HCT116 (cell line): ENCODE measurements around the gene PAM16. TPM values are rescaled to one million over a fixed set of nuclear protein-coding genes. Genes with fewer than 3 reads are reported as not detected.

Source experiments
- ATAC-seq: fragments of 200-7000 bp; cut with Tn5 transposase; 2 replicates; pipeline ENCODE4 v1.9.1; 2020; ENCODE audit warnings: mild to moderate bottlenecking, moderate library complexity
- BruUV-seq: library from RNA; stranded (reverse); fragments of 400-500 nt; replicated peaks from 2 replicates; lab custom pipeline; 2021; lab: Mats Ljungman, UMichigan
- CTCF ChIA-PET: fragments of 300-600 bp; sonication (Branson Sonifier 250); formaldehyde crosslinking; loops from one replicate; lab custom pipeline; 2021; ENCODE audit warnings: antibody characterized with exemption; lab: Charles Lee
- POLR2A ChIA-PET: fragments of 300-600, 350-600 bp; sonication (Branson Sonifier 250); formaldehyde crosslinking; loops from one replicate; lab custom pipeline; 2021; ENCODE audit warnings: antibody characterized with exemption; lab: Charles Lee
- RAD21 ChIA-PET, 2 experiments: fragments of 300-600 bp; sonication (Branson Sonifier 250); formaldehyde crosslinking; loops; one replicate each; lab custom pipeline; 2023; ENCODE audit warnings: low total read pairs in 2 of 2; ENCODE audit not compliant: uncharacterized antibody in 2 of 2, unreplicated experiment in 2 of 2, low non-redundant PET in 1 of 2; lab: Charles Lee
- DNase-seq: peaks from one replicate; pipeline ENCODE4 v3.0.0-alpha.2; 2010; ENCODE audit warnings: low read depth, low spot score
- H2AFZ ChIP-seq: fragments of 200-600 bp; shearing (Covaris generic), sonication (generic); 2 replicates; pipeline ENCODE4 v1.6.1; 2017; ENCODE audit warnings: low read depth, mixed run types, mixed read lengths, antibody characterized with exemption, low read length; ENCODE audit not compliant: poor library complexity, severe bottlenecking
- H3K27ac ChIP-seq: 2 replicates; pipeline ENCODE4 v1.5.1; 2012; ENCODE audit warnings: low read depth, low read length
- H3K27me3 ChIP-seq: fragments of 200-600 bp; sonication (generic); 2 replicates; pipeline ENCODE4 v1.6.1; 2016; ENCODE audit warnings: mixed run types, low read length, mixed read lengths; ENCODE audit not compliant: insufficient read depth
- H3K36me3 ChIP-seq, 2 experiments: fragments of 200-500 bp in 1 of 2; fragments of 200-600 bp in 1 of 2; sonication (Bioruptor generic) in 1 of 2; sonication (generic) in 1 of 2; 2 replicates each; pipeline versions ENCODE4 v1.5.1 to v1.6.1; 2014 to 2016; ENCODE audit warnings: low read length in 2 of 2, inconsistent platforms in 1 of 2, mixed read lengths in 1 of 2, mixed run types in 1 of 2; ENCODE audit not compliant: insufficient read depth in 2 of 2, control insufficient read depth in 1 of 2
- H3K4me1 ChIP-seq, 2 experiments: fragments of 200-600 bp in 1 of 2; sonication (generic) in 1 of 2; 2 replicates each; pipeline versions ENCODE4 v1.5.1 to v1.6.1; 2012 to 2017; ENCODE audit warnings: low read length in 2 of 2, inconsistent platforms in 1 of 2, mild to moderate bottlenecking in 1 of 2, mixed read lengths in 1 of 2, mixed run types in 1 of 2, moderate library complexity in 1 of 2; ENCODE audit not compliant: insufficient read depth in 2 of 2, control insufficient read depth in 1 of 2
- H3K4me2 ChIP-seq: fragments of 200-600 bp; sonication (generic); 2 replicates; pipeline ENCODE4 v1.6.1; 2017; ENCODE audit warnings: mixed run types, low read length, mixed read lengths
- H3K4me3 ChIP-seq, 2 experiments: fragments of 200-600 bp in 1 of 2; sonication (generic) in 1 of 2; replicated peaks in 1 of 2; 2 replicates each; pipeline ENCODE4 v1.5.1; 2011 to 2016; ENCODE audit warnings: low read length in 2 of 2, control low read depth in 1 of 2, low read depth in 1 of 2, mild to moderate bottlenecking in 1 of 2, mixed read lengths in 1 of 2, mixed run types in 1 of 2
- H3K79me2 ChIP-seq: fragments of 200-600 bp; sonication (generic); 2 replicates; pipeline ENCODE4 v1.6.1; 2017; ENCODE audit warnings: mild to moderate bottlenecking, mixed run types, low read length, moderate library complexity, mixed read lengths; ENCODE audit not compliant: insufficient read depth
- H3K9ac ChIP-seq: fragments of 200-600 bp; sonication (generic); 2 replicates; pipeline ENCODE4 v1.6.1; 2016; ENCODE audit warnings: low read length, mixed read lengths
- H3K9me2 ChIP-seq: fragments of 200-600 bp; sonication (generic), shearing (Covaris generic); 2 replicates; pipeline ENCODE4 v1.6.1; 2017; ENCODE audit warnings: mixed run types, mild to moderate bottlenecking, moderate library complexity; ENCODE audit not compliant: insufficient read depth
- H3K9me3 ChIP-seq, 2 experiments: fragments of 200-500 bp in 1 of 2; fragments of 200-600 bp in 1 of 2; sonication (Bioruptor generic) in 1 of 2; sonication (generic) in 1 of 2; 2 replicates each; pipeline ENCODE4 v1.6.1; 2014 to 2017; ENCODE audit warnings: low read length in 2 of 2, mixed read lengths in 2 of 2, inconsistent platforms in 1 of 2, low read depth in 1 of 2, mild to moderate bottlenecking in 1 of 2, mixed run types in 1 of 2, moderate library complexity in 1 of 2; ENCODE audit not compliant: control insufficient read depth in 1 of 2, insufficient read depth in 1 of 2
- H4K20me1 ChIP-seq: fragments of 200-600 bp; sonication (generic), shearing (Covaris generic); 2 replicates; pipeline ENCODE4 v1.6.1; 2017; ENCODE audit warnings: mixed run types, mild to moderate bottlenecking, moderate library complexity; ENCODE audit not compliant: insufficient read depth
- CEBPB ChIP-seq: IDR thresholded peaks from 2 replicates; pipeline ENCODE4 v1.6.1; 2012; ENCODE audit warnings: low read depth
- EGR1 ChIP-seq: IDR thresholded peaks from 2 replicates; pipeline ENCODE4 v1.6.1; 2012; ENCODE audit warnings: low read depth
- EZH2 ChIP-seq: fragments of 200-600 bp; sonication (generic); IDR thresholded peaks from 2 replicates; pipeline ENCODE4 v1.6.1; 2017; ENCODE audit warnings: antibody characterized with exemption, mixed run types
- EZH2phosphoT487 ChIP-seq: fragments of 200-600 bp; IDR thresholded peaks from 2 replicates; pipeline ENCODE4 v1.6.1; 2018; ENCODE audit warnings: antibody characterized with exemption, borderline replicate concordance
- FOSL1 ChIP-seq: IDR thresholded peaks from 2 replicates; pipeline ENCODE4 v1.6.1; 2012; ENCODE audit warnings: low read depth
- JUND ChIP-seq: IDR thresholded peaks from 2 replicates; pipeline ENCODE4 v1.6.1; 2012
- POLR2A ChIP-seq: IDR thresholded peaks from 2 replicates; pipeline ENCODE4 v1.7.0; 2011; ENCODE audit warnings: borderline replicate concordance; ENCODE audit not compliant: insufficient read depth, insufficient read length; ENCODE audit errors: extremely low read depth
- POLR2AphosphoS5 ChIP-seq: IDR thresholded peaks from 2 replicates; pipeline ENCODE4 v1.6.1; 2011; ENCODE audit warnings: mild to moderate bottlenecking, low read depth, low read length, moderate library complexity
- RAD21 ChIP-seq: IDR thresholded peaks from 2 replicates; pipeline ENCODE4 v1.6.1; 2012; ENCODE audit warnings: low read depth, mild to moderate bottlenecking
- SP1 ChIP-seq: IDR thresholded peaks from 2 replicates; pipeline ENCODE4 v1.6.1; 2012; ENCODE audit warnings: low read depth
- SRF ChIP-seq: IDR thresholded peaks from 2 replicates; pipeline ENCODE4 v1.6.1; 2012; ENCODE audit warnings: low read depth
- TCF7L2 ChIP-seq: IDR thresholded peaks from 2 replicates; pipeline ENCODE4 v1.7.0; 2011; ENCODE audit warnings: borderline replicate concordance, inconsistent platforms; ENCODE audit not compliant: insufficient read depth, insufficient read length; ENCODE audit errors: extremely low read depth
- YY1 ChIP-seq: IDR thresholded peaks from 2 replicates; pipeline ENCODE4 v1.6.1; 2011; ENCODE audit warnings: low read length, low read depth, moderate library complexity, mild to moderate bottlenecking; ENCODE audit not compliant: insufficient replicate concordance; ENCODE audit errors: extremely low read depth
- ZFX ChIP-seq: fragments of 450-650 bp; IDR thresholded peaks from 2 replicates; pipeline ENCODE4 v1.6.1; 2017
- ZNF274 ChIP-seq: fragments of 200-500 bp; sonication (Bioruptor generic); IDR thresholded peaks from 2 replicates; pipeline ENCODE4 v1.6.1; 2014; ENCODE audit warnings: mild to moderate bottlenecking, low read depth, low read length, inconsistent platforms
- intact Hi-C: fragments of 100-400 bp; cut with micrococcal nuclease; formaldehyde crosslinking; loops from 2 replicates; pipeline ENCODE4 v1.10.0; 2022
- total RNA-seq: library from RNA; stranded (reverse); gene quantifications from one replicate; pipeline ENCODE4 v1.2.1, GENCODE V29; 2021; ENCODE audit not compliant: unreplicated experiment
- TF ChIP-seq, protein P1 (sequence below): IDR thresholded peaks from 2 replicates; pipeline ENCODE4 v1.6.1; 2011; ENCODE audit warnings: mild to moderate bottlenecking, low read length, moderate library complexity; ENCODE audit not compliant: insufficient replicate concordance; ENCODE audit errors: extremely low read depth
- TF ChIP-seq, protein P2 (sequence below): IDR thresholded peaks from 2 replicates; pipeline ENCODE4 v1.6.1; 2012
- TF ChIP-seq, protein P3 (sequence below): IDR thresholded peaks from 2 replicates; pipeline ENCODE4 v1.6.1; 2012; ENCODE audit warnings: low read depth
- TF ChIP-seq, protein P4 (sequence below), 3 experiments: fragments of 200-600 bp in 1 of 3; sonication (generic) in 1 of 3; IDR thresholded peaks in 2 of 3; conservative IDR thresholded peaks in 1 of 3; 2 replicates each; pipeline ENCODE4 v1.5.1; 2012 to 2017; ENCODE audit warnings: low read depth in 2 of 3, low read length in 2 of 3, antibody characterized with exemption in 1 of 3, borderline replicate concordance in 1 of 3, control low read depth in 1 of 3, mild to moderate bottlenecking in 1 of 3, mixed read lengths in 1 of 3, mixed run types in 1 of 3, moderate library complexity in 1 of 3; ENCODE audit not compliant: insufficient read depth in 1 of 3

The PAM16 gene
- total RNA-seq, 1 experiment from 2014 or later: 102 TPM

DNA sequence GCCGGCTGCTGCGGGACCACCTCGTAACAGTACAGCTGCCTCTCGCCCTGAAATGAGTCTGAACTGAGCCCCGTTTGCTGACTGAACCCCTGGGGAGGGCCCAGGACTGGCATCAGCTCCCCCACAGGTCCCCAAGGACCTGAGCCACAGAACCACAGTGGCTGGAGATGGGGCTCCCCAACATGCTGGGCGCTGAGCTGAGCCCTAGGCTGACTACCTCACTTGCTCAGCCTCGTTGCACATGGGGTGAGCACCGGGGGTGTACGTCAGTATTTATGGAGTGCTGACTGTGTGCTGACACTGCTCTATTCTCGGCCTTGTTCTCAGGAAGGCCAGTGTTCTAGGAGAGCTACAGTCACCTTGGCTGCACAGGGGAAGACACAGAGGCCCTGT, 13.9 kb upstream of the PAM16 start:
- RAD21 ChIA-PET: no interaction called here
- no TSS peak for BruUV-seq
- POLR2A ChIA-PET: no interaction called here
- Histone ChIP-seq H3K79me2 (no peaks in the 10 kb centered on the region), H3K4me3 (no peak overlapping the region), H3K27ac (no peak overlapping the region), H3K4me1 (peaks cover 13 to 42% of the 10 kb centered on the region in 2 experiments), H3K4me2 (no peak overlapping the region), H3K9me2 (no peaks in the 10 kb centered on the region), H3K9me3 (no peaks in the 10 kb centered on the region), H3K9ac (no peak overlapping the region), H2AFZ (no peak overlapping the region), H4K20me1 (no peaks in the 10 kb centered on the region), H3K36me3 (no peaks in the 10 kb centered on the region), H3K27me3 (no peaks in the 10 kb centered on the region)
- DNase-seq: no peak
- no peak for ATAC-seq
- CTCF ChIA-PET: interaction anchor here (1.0 kb wide), 1 partner anchor 13 kb away, joined by 3 read pairs; no protein-coding TSS in a partner anchor
- no peak for TF ChIP-seq YY1
- TF ChIP-seq SRF: no peak
- no peak for TF ChIP-seq POLR2AphosphoS5
- no peak for TF ChIP-seq FOSL1
- TF ChIP-seq RAD21: no peak
- no peak for TF ChIP-seq EGR1
- TF ChIP-seq ZNF274: no peak
- TF ChIP-seq CEBPB: no peak
- TF ChIP-seq, protein P1, sequence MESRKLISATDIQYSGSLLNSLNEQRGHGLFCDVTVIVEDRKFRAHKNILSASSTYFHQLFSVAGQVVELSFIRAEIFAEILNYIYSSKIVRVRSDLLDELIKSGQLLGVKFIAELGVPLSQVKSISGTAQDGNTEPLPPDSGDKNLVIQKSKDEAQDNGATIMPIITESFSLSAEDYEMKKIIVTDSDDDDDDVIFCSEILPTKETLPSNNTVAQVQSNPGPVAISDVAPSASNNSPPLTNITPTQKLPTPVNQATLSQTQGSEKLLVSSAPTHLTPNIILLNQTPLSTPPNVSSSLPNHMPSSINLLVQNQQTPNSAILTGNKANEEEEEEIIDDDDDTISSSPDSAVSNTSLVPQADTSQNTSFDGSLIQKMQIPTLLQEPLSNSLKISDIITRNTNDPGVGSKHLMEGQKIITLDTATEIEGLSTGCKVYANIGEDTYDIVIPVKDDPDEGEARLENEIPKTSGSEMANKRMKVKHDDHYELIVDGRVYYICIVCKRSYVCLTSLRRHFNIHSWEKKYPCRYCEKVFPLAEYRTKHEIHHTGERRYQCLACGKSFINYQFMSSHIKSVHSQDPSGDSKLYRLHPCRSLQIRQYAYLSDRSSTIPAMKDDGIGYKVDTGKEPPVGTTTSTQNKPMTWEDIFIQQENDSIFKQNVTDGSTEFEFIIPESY: no peak
- TF ChIP-seq, protein P2, sequence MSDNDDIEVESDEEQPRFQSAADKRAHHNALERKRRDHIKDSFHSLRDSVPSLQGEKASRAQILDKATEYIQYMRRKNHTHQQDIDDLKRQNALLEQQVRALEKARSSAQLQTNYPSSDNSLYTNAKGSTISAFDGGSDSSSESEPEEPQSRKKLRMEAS: no peak
- TF ChIP-seq, protein P3, sequence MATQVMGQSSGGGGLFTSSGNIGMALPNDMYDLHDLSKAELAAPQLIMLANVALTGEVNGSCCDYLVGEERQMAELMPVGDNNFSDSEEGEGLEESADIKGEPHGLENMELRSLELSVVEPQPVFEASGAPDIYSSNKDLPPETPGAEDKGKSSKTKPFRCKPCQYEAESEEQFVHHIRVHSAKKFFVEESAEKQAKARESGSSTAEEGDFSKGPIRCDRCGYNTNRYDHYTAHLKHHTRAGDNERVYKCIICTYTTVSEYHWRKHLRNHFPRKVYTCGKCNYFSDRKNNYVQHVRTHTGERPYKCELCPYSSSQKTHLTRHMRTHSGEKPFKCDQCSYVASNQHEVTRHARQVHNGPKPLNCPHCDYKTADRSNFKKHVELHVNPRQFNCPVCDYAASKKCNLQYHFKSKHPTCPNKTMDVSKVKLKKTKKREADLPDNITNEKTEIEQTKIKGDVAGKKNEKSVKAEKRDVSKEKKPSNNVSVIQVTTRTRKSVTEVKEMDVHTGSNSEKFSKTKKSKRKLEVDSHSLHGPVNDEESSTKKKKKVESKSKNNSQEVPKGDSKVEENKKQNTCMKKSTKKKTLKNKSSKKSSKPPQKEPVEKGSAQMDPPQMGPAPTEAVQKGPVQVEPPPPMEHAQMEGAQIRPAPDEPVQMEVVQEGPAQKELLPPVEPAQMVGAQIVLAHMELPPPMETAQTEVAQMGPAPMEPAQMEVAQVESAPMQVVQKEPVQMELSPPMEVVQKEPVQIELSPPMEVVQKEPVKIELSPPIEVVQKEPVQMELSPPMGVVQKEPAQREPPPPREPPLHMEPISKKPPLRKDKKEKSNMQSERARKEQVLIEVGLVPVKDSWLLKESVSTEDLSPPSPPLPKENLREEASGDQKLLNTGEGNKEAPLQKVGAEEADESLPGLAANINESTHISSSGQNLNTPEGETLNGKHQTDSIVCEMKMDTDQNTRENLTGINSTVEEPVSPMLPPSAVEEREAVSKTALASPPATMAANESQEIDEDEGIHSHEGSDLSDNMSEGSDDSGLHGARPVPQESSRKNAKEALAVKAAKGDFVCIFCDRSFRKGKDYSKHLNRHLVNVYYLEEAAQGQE: no peak
- TF ChIP-seq TCF7L2: no peak
- no peak for TF ChIP-seq POLR2A
- no peak for TF ChIP-seq EZH2
- no peak for TF ChIP-seq ZFX
- no peak for TF ChIP-seq SP1
- TF ChIP-seq, protein P4, sequence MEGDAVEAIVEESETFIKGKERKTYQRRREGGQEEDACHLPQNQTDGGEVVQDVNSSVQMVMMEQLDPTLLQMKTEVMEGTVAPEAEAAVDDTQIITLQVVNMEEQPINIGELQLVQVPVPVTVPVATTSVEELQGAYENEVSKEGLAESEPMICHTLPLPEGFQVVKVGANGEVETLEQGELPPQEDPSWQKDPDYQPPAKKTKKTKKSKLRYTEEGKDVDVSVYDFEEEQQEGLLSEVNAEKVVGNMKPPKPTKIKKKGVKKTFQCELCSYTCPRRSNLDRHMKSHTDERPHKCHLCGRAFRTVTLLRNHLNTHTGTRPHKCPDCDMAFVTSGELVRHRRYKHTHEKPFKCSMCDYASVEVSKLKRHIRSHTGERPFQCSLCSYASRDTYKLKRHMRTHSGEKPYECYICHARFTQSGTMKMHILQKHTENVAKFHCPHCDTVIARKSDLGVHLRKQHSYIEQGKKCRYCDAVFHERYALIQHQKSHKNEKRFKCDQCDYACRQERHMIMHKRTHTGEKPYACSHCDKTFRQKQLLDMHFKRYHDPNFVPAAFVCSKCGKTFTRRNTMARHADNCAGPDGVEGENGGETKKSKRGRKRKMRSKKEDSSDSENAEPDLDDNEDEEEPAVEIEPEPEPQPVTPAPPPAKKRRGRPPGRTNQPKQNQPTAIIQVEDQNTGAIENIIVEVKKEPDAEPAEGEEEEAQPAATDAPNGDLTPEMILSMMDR (IDR thresholded peaks at IDR 0.05 in 2 of 3, conservative IDR thresholded peaks at IDR 0.05 in 1 of 3; ENCODE audit: borderline replicate concordance in 1 of 3, insufficient read depth in 1 of 3, low read depth in 2 of 3, low read length in 2 of 3): no peak
- TF ChIP-seq JUND: no peak
- no peak for TF ChIP-seq EZH2phosphoT487
- intact Hi-C loops: no loop called here
